Suppressor macrophage treated with lipopolysaccharide for 1 hour (primary cell): Measurements from ENCODE around the gene LDLRAD4.
A peak's percentile ranks its signal among the peaks of the same experiment; 100 is the strongest.

ENCODE experiments used
- DNase-seq, 3 donors: peaks; one replicate each; pipeline ENCODE4 v3.0.0-alpha.2; 2020 to 2022

The LDLRAD4 gene

DNA sequence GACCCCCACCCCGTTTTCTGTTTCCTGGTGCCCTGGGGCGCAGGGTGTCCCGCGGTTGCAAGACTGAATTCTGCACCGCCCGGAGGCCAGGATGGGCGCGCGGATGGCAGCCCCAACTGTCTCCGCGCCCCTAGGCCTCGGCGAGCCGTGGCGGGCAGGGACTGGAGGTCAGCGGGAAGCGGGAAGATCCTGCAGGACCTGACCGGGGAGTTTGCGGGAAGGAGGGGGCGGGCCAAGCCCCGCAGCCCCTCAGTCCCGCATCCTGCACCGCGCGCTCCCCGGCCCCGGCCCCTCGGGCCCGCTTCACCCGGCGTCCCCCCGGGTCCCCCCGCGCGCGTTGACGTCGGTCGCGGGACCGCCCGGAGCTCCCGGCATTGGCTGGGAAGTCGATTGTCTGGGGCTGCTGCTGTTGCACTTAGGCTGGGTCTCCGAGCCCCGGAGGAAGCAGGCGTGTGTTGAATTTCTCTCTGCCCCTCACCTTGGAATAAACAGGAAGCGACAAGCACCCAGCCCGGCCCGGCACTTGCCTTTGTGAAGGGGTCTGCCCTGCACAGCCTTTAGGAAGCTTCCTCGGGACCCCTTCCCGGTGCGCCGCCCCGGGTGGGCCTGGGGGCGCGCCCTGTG, at the start of gene LDLRAD4:
TSS of gene LDLRAD4 (plus strand) at position 393 of the 624 bp plus-strand sequence.
- DNase-seq = peak; percentile 34 to 65 (median 44)

DNA sequence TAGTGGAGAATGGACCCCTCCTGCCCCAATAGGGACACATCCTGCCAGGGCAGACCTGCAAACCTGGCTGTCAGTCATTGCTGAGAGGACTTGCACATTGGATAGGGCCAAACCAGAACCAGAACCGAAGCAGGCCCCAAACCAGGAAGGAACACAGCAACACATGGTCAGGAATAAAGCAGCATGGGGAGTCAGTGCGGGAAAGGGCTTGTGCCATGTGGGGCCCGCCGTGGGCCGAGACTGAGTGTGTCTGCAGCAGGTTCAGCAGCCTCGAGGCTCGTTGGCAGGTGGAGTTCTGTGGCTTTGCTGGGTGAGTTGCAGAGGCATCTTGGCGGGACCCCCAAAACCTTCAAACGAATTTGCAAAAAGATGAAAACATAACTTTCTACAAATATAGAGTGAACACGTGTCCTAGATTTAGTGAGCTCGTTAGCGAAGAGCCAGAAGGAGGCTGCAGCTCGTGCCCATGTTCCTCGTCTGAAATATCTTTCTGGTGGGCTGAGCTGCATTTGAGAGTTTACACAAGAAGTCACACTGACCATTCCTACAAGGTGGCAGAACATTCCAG, 44.9 kb upstream of the LDLRAD4 start:
- DNase-seq = no peak

DNA sequence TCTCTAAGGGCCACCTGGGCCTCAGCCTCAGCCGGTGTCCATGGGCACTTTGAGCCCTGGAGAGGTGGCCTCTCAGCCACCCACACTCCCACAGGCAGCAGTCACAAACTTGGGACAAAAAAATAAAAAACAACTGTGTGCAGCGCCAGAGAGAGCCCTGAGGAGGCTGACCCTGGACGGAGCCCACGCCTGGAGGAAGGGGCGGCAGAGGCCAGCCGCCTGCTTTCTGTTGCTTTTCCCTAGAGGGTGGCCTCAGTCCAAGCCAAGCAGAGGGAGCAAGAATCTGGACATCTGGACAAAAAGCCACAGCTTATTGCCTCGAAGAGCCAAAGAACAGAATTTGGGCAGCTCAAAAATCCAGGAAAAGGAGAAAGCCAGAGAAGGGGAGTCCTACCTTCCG, 43.3 kb upstream of the LDLRAD4 start:
- DNase-seq = no peak

DNA sequence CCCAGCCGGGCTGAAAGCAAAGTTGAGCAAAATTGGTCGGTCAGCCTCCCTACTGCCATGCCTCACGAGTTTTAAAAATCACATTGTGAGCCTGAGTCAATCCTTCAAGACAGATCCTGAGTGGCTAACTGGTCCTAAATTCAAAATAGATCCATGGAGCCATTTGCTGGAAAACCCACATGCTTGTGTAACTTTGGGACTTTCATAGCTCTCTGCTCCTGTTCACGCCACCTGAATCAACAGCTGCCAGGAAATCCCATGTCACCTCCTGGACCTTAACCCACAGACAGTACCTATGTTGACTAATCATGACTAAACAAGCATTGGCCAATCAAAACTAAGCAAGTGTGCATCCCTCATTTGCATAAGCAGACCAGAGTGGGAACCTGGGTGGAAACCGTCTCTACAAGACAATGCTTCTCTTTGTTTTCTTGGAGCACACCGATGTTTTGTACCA, 42.8 kb upstream of the LDLRAD4 start:
- DNase-seq = peak; percentile 35 to 50 (median 40)

DNA sequence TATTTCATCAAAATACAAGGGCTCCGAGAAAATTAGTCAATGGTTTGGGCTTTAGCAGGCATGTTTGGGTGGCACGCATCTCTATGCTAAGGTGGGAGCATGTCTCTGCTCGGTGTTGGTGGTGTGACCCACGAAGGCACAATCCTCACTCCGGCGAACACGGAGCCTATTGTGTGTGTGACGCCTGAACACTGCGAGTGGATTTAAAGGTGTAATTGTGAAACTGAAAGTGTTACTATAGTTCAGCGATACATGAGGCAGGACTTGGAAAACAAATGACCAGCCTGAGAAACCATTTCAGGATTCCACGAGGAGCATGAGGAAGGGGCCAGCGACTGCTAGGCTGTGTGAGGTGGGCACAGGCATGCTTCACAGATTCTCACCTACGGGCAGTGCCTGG, 41.7 kb upstream of the LDLRAD4 start:
- DNase-seq = no peak

DNA sequence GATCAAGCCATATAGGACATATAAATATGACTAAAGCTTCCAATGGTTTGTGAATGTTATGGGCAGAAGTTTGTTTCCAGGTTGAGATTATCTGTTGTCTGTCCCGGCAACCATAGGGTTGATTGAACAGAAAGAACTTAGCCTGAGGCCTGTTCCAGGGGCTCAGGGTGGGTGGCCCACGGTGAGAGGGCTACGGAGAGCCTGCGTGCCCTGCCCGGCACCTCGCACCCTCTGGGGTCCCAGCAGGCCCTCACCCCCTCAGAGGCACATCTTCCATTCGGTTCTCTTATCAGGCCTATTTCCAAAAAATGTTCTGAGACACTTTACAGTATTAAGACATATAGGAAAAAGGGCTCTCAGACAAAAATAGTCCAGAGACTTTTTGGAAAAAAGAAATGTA, 40.4 kb upstream of the LDLRAD4 start:
- no peak for DNase-seq

DNA sequence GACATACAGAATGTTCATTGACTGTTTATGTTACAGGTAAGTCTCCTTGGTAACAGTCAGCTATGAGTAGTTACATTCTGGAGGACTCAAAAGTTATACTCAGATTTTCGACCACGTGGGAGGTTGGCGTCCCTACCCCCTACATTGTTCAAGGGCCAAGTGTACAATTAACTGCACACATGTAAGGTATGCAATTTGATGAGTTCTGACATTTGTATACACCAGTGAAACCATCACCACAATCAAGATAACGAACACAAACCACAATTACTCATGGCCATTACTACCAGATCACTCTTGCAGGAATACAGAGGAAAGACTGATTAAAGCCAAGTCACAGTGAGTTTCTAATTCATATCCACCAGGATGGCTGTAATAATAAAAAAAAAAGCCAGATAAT, 39.6 kb upstream of the LDLRAD4 start:
- no peak for DNase-seq

DNA sequence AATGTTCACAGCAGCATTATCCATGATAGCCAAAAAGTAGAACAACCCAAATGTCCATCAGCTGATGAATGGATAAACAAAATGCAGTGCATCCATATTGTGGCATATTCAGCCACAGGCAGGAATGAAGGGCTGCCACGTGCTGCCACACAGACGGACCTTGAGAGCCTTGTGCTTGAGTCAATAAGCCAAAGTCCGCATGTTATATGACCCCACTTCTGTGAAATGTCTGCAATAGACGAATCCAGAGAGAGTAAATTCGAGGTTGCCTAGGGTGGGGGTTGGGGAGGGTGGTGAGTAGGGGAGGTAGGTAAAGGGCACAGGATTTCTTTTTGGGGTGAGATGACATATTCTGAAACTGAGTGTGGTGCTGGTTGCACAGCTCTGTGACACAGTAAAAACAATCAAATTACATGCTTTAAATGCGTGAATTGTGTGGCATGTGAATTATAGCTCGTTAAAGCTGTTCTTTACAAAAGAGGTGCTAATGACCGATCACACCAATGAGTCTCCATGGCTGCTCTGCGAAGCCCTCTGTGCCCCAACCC, 38.9 kb upstream of the LDLRAD4 start:
- DNase-seq = no peak

DNA sequence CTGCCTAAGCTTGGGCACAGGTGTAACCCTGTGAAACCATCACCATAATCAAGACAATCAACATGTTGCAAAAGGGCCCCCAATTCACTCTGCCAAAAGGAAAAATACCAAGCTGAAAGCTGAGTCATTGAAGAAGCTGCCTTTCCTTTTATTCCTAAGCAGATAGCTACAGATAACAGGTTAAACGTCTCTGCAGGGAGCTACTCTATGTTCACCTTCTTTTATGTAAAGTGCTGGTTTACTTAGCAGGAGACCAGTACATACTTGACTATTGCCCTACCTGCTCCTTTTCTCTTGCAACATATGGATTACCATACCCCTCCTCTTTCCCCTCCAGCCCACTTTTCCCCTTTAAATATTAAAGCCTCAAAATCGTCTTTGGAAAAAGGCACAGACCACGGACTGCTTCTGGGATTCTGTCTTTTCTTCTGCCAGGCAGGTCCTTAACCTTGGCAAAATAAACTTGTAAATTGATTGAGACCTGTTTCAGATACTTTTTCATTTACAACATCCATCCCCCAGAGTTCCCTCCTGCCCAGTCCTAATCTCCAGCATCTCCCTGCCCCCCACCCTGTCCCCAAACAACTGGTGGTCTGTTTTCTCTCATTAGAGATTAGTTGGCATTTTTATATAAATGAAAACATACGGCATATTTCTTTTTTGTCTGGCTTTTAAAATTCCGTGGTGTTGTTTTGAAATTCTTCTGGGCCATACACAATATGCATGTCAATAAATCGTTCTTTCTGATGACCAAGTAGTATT, 37.8 kb upstream of the LDLRAD4 start:
- no peak for DNase-seq

DNA sequence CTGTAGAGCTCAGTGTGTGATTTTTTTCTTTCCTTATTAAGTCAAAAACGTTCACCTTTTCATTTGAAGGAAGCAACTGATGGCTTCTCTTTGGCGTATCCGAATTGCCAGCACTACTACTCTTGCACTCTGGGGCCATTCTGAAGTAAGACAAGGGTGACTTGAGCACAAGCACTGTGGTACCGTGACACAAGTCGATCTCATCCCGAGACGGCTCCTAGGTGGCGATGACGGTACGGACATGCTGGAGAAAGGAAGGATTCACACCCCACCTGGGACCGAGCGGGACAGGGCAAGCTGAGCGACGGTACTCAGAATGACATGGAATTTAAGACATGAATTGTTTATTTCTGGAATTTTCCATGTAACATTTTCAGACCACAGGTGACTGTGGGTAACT, 36.8 kb upstream of the LDLRAD4 start:
- no peak for DNase-seq

DNA sequence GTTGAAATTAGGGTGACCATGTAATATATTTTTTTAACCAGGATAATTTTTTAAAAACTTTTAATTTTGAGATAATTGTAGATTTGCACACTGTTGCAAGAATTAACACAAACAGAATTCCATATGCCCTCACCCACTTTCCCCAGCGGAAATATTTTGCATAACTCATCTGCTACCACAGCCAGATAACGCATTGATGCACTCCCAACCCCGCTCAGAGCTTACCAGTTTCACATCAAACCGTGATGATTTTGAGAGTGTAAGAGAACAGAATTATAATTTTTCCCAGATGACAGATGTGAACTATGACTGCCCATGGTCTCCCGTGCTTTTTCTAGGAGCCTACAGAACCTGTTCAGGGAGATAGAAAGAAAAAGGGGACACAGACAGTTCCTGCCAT, 35.2 kb upstream of the LDLRAD4 start:
- no peak for DNase-seq

DNA sequence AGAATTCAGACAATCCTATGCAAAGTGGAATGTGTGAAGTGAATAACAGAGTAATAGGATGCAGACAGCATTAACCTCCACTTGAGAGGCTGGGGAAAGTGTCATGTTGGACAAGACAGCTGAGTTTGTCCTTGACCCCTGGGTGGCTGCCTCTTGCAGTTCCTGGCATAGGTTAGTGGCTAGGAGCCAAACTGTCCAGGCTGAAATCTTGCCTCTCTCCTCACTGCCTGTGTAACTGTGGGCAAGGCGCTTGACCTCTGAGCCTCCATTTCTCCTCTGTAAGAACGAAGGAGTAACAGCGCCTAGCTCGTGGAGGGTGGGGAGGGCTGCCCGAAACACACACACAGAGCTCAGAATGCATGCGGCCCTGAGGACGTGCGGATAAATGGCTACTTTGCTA, 34.8 kb upstream of the LDLRAD4 start:
- no peak for DNase-seq

DNA sequence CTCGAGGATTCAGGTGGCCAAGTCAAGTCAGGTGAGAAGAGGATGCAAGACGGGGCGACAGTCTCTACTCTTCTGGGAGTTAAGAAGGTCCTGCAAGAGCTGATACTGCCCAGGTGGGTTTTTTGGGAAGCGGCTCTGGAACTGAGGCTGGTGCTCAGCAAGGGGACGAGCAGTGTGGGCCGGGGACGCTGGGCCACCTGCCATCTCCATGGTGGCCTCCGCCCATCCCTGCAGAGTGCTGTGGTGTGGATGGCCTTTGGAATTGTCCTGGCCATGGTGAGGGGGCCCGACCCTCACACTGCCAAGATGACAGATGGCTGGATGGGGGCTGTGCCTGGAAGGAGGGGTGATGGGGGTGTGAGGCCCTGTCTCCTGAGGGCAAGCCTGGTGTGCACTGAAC, 34.2 kb upstream of the LDLRAD4 start:
- no peak for DNase-seq

DNA sequence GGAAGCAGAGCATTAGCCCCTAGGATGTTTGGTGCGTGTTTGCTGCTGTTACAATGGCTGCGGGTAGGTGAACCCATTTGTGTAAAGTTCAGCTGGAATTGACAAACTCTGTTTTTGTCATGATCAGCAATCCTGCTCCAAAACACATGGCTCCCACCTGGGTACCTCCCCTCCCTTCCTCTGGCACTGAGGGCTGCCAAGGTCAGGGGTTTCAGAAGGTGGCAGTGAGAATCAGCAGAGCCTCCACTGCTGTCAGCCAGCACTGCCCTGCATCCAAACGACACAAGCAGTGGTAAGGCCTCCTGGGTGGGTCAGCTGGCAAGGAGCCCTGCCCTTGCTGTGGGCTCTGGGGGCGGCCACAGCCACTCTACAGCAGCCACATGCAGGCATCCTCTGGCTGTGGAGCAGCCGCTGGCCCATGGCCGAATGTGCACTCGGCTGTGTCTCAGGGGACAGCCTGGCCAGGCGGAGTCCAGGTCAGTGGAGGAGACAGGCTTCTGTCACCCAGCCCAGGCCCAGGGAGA, 32.8 kb upstream of the LDLRAD4 start:
- no peak for DNase-seq

DNA sequence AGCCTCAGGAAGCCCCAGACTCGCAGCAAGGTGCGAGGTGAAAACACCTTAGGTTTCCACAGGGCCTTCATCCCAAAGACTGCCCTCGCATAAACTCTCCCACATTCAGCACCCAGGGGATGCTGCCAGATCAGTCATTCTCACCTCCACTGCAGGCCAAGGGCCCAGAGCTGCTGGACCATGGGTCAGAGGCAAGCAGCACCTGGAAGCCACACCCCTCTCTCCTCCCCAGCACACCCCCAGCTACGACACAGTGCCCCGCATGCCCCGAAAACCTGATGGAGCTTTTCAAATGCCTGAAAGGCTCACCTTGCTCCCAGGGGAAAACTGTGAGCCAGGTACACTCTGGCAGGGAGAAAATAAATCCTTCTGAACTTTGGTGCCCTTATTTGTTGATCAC, 31.9 kb upstream of the LDLRAD4 start:
- no peak for DNase-seq

DNA sequence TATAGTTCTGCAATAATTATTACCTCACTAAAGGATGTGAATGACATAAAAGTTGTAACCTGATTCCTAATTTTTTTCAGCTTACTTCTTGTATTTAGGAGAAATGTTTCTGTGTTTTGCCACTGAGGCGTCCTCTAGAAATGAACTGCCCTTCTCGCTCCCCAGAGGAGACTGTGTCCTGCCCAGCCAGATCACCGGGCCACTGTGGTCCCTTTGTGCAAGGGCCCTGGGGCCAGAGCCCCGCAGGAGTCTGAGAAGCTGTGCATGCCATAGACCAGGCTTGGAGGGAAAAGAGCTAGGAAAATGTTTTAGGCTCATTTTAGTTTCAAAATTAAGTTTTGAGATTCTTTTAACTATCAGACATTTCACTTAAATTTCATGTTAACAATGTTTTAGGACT, 31.1 kb upstream of the LDLRAD4 start:
- no peak for DNase-seq

DNA sequence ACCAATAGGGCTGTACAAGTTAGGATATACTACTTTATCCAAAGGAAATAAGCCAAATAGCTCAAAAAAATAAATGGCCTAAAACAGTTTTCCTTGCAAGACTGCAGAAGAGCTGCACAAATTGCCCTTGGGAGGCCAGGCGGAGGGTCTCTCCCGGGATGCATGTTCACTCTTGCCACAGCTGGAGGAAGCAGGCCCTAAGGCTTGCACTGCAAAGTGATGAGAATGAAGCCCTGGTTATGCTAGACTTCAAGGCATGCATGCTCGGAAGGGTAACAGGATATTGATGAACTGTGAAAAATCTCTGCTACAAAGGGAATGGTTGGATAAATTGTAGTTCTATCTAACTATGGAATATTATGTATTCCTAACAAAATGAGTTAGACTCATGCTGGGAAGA, 27.5 kb upstream of the LDLRAD4 start:
- DNase-seq = no peak

DNA sequence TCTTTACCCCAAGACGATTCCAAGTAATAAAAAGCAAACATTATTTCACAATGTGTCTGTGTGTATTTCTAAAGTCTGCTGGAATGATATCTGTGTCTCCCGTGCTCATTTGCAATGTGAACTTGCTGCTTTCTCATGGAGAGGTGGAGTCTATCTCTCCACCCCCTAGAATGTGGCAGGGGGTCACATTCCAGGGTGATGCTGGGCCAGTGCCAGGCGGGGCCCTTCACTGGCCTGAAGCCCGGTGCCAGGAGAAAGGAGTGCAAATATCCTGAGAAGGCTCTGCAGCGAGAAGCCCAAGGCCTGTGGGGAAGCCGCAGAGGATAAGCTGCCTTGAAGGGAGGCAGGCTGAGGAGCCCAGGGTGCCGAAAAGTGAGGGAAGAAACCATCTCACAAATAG, 26.8 kb upstream of the LDLRAD4 start:
- no peak for DNase-seq

DNA sequence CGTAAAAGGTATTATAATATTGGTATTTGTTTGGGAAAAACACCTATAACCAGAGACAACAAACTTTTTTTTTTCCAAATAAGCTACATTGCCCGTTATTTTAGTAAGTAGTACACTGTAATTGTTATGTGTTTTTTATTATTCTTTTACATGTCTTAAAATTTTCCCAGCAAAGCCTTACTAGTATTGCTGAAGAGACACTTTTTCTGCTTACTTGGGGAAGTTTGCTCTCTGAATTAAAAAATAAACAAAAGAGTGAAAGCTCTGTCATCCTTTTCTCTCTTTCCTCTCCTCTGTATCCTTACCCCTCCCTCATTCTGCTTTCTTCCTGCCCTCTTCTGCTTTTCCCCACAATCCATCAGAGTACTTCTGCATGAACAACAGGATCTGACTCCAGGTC, 25.6 kb upstream of the LDLRAD4 start:
- DNase-seq = no peak

DNA sequence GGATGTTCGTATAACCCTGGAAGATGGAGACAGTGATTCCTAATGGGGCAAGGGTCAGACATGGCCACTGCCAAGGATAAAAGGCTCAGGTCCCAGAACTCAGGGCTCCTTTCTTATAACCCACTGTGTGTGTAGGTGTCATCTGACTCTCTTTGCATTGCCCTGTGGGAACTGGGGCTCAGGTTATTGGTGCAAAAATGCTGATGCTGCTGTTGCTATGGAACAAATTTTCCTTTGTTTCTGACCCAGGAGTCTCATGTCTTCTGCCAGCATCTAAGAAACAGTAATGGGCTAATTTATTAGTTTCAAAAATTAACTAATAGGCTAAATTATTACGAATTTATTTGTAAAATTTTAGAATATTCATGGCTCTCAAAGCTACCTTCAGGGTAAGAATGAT, 24.3 kb upstream of the LDLRAD4 start:
- DNase-seq = no peak

DNA sequence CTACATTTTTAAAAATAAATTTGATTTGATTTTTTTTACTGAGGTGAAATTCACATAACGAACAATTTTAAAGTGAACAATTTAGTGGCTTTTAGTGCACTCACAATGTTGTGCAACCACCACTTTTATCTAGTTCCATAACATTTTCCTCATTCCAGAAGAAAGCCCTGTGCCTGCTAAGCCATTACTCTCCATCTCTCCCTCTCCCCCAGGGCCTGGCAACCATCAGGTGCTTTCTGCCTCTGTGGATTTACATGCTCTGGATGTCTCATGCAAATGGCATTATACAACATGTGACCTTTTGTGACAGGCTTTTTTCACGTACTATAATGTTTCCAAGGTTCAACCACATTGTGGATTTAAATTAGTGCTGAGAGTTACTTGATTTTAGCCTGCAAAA, 19.9 kb upstream of the LDLRAD4 start:
- no peak for DNase-seq

DNA sequence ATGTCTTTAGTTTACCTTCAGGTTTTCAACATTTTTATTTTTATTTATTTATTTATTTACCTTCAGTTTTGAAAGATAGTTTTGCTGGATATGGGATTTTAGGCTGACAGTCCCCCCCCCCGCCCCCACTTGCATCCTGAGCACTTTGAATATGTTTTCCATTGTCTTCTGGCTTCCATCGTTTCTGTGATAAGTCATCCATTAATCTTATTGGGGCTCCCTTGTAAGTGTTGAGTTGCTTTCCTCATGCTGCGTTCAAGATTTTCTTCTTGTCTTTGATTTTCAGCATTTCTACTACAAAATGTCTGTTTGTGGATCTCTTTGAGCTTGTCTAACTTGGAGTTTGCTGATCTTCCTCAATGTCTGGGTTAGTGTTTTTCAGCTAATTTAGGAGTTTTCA, 19.4 kb upstream of the LDLRAD4 start:
- DNase-seq = no peak

DNA sequence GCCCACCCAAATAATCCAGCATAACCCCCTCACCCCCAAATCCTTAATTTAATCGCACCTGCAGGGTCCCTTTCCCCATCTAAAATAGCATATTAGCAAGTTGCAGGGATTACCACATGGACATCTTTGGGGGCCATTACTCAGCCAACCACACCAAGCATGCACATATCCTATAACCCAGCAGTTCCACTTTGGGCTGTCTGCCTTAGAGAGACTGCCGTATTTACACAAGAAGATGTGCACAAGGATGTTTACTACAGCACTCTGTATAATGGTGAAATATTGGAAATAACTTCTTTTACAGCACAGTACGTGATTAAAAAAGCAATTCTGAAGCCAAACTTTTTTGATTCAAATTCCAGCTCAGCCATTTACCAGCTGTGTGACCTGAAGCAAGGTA, 17.3 kb upstream of the LDLRAD4 start:
- no peak for DNase-seq

DNA sequence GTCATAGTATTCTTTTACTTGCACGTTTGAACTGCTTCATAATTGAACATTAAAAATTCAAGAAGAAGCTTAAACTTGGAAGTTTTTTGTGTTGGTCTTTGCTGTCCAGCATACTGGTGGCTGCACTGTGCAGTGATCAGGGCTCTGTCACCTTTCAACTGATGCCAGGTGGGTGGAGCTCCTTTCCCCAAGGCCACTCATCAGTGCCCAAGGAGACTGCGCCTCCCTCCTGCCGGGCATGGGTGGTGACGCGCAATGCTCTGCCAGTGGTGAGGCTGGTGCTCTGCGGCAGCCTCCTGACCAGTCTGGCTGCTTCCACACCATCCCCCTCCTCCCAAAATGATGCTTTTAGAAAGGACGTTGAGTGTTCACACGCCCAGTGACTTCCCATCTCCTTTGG, 16.0 kb upstream of the LDLRAD4 start:
- DNase-seq = no peak
